ENCODE measurements around the gene CAPN9.

The CAPN9 gene

DNA sequence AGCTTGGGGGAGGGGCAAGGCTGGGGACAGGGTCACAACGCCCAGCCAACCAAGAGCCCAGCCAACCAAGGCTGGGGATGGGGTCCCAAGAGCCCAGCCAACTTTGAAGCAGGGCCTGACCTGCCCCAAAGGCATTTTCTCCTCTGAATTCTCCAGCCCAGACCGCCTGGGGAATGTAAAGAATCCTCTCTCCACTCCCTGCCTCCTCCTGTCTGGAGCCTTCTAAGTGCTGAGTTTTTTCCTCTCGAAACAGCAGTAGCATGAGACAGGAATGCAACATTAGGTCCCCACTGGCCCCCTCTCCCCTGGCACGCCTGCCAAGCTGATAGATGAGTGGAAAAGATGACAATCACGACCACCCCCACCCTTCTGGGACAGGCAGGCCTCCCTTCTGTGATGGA is 104.1 kb downstream of the CAPN9 start:
- TF ChIP-seq REST (IDR thresholded peaks at IDR 0.05; ENCODE audit: low read depth), result no peak
- TF ChIP-seq FOXM1 (IDR thresholded peaks at IDR 0.05; ENCODE audit: borderline replicate concordance, low read depth), result no peak
- no peak for TF ChIP-seq ZBTB7A (IDR thresholded peaks at IDR 0.05; ENCODE audit: low read depth)
- TF ChIP-seq, protein P1, sequence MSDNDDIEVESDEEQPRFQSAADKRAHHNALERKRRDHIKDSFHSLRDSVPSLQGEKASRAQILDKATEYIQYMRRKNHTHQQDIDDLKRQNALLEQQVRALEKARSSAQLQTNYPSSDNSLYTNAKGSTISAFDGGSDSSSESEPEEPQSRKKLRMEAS (IDR thresholded peaks at IDR 0.05), result no peak
- TF ChIP-seq TAF1 (IDR thresholded peaks at IDR 0.05; ENCODE audit: low read depth), result no peak
- no peak for TF ChIP-seq TCF12 (IDR thresholded peaks at IDR 0.05; ENCODE audit: low read depth)
- no peak for TF ChIP-seq NFIC (IDR thresholded peaks at IDR 0.05)
- TF ChIP-seq EP300 (IDR thresholded peaks at IDR 0.05; ENCODE audit: borderline replicate concordance), result no peak
- TF ChIP-seq USF1 (IDR thresholded peaks at IDR 0.05), result no peak

All from Ishikawa (cell line).